Adrenal gland (tissue), 5 donors: Measurements from ENCODE around the gene SEMA4C.

ENCODE experiments used
- CTCF ChIP-seq, 6 experiments: fragments of 450-650 bp in 4 of 6; fragments of 200-600 bp in 2 of 6; sonication (generic) in 1 of 6; IDR thresholded peaks; 1 replicate in 5 of 6; 2 replicates in 1 of 6; pipeline versions ENCODE4 v1.5.1 to v1.8.0; 2016 to 2021; ENCODE audit warnings: antibody characterized with exemption in 6 of 6, mild to moderate bottlenecking in 2 of 6, moderate library complexity in 1 of 6
- POLR2A ChIP-seq, 2 donors: fragments of 450-650 bp; IDR thresholded peaks; one replicate each; pipeline ENCODE4 v1.6.1; 2017; ENCODE audit warnings: antibody characterized with exemption in 2 of 2, mild to moderate bottlenecking in 2 of 2, moderate library complexity in 1 of 2
- donor health status: DM: no; HTN: no; CAD: no.

- no peak for TF ChIP-seq POLR2A (IDR thresholded peaks at IDR 0.05)
- no peak for TF ChIP-seq CTCF (IDR thresholded peaks at IDR 0.05)
Measured at GRCh38 chr2:96918754-96919550, 49.1 kb upstream of the SEMA4C start.
